Measurements from ENCODE around the gene TLE3.

Gene TLE3

DNA sequence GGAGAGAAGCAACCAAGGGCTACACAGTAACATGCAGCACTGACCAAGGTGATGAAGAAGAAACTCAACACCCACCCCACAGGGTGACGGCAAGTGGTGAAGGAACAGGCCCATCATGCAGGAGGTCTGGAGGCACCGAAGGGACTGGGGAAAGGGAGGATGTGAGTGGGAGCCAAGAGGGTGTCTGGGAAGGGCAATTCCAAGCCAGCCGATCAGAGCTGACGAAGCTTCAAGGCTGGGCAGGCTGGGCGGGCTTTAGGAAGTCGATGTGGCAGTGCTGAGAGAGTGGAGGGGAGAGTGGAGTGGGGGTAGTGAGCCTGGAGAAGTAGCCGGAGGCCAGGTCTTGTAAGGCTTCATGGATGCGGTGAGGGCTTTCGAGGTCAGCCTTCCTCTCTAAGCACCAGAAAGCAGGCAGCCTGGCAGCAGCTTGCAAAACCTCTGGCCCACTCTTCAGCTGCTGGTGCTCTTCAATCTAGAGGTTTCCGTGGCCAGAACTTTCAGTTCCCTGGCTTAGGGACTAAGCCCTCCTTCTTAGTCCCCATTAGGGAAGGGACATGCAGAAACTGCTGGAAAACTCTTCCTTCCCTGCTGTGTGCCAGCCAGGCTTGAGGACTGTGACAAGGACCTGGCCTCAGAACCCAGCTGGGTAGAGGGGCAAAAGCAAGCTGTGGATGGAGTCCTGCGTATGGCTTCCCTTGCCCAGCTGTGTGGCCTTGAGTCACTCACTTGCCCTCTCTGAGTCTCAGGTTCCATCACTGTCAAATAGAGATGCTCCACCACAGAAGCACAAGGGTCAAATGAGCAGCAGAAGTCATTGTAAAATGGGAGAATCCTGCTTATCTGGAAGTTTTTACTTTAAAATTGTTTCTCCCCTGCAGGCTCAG is 72.1 kb downstream of the TLE3 start:
- no peak for DNase-seq

DNA sequence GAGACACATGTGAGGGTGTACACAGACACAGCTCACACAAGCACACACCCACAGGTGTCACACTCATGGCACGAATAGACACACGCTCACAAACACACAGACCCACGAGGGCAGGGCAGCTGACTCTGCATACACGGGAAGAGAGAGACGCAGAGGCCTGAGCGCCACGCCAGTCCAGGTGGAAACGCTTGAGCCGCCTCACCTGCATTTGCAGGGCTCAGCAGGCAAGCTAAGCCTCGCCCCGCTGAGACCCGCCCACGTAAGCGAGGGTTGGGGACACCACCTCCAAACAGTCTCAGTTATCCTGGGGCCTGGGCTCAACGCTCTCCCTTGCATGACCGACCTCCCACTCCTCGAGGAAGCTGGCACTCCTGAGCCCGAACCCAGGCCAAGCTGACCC is 73.2 kb downstream of the TLE3 start:
- DNase-seq = no peak

DNA sequence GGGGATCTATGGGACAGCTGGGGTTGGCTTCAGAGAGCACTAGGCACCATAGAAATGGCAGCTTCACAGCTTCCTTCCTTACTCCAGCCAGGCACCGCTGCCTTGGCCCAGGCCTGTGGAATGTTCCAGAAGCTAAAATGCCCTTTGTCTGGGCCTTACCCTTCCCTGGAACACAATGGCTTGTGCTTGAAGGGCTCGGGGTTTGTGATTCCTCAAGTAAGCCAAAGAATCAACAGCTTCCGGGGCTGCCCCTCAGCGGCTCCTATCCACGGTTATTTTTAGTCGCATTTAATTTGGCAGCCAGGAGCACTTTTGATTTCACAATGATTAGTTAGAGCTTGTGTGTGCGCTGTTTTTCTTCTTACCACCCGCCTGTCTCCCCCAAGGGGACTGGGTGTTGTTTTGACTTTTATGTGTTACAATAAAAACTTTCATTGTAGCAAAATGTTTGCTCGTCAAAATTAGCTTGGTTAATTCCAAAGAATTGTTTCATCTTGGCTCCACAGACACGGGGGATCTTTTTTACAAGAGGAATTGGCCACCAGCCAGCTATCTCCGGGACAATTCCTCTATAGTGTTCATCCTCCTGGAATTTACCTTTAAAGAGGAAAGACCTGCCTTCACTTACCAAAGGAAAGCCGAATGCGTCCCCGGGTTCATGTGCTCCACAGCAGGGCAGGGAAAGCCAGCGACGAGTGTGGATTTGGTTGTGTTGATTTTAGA is 73.8 kb downstream of the TLE3 start:
- no peak for DNase-seq

DNA sequence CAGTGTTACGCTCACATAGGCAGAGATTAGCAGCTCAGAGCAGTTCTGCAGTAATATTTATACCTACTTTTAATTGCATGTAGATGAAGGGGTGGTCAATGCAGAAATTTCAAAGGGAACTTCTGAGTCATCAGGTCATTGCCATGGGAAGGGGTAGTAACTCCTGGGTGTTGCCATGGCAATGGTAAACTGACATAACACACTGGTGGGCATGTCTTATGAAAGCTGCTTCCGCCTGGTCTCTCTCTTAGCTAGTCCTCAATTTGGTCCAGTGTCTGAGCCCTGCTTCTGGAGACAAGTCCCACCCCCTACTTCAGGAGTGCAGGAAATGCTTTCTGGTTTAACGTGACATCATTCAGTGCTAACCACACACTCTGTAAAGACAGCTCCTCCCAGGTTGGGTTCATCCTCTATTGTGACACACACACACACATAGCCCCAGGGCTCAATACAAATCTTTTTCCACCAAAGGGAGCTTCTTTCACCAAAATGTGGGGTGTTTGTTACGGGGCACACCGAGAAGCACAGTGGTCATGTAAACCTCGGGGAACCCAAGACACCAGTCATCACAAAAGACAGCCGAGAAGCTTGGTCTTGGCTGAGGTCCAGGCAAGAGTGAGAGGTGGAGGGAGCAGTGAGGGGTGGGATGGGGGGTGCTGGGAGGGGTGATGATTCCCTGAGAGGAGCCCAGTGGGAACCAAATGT is 74.5 kb downstream of the TLE3 start:
- no peak for DNase-seq

DNA sequence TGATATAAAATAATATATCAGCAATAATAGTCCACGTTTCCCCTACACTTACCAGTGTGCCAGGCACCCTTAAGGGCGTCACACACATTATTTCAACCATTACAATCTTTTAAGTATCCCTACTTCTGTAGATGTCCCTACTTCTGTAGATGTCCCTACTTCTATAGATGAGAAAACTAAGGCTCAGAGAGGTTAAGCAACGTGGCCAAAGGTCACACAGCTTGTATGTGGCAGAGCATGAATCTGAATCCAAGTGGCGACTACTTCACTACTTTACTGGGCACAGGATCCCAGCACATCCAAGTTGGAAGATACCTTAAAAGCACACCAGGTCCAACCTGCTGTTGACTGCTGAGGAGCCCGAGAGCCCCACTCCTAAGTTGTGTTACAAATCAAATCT is 77.5 kb downstream of the TLE3 start:
- no peak for DNase-seq

DNA sequence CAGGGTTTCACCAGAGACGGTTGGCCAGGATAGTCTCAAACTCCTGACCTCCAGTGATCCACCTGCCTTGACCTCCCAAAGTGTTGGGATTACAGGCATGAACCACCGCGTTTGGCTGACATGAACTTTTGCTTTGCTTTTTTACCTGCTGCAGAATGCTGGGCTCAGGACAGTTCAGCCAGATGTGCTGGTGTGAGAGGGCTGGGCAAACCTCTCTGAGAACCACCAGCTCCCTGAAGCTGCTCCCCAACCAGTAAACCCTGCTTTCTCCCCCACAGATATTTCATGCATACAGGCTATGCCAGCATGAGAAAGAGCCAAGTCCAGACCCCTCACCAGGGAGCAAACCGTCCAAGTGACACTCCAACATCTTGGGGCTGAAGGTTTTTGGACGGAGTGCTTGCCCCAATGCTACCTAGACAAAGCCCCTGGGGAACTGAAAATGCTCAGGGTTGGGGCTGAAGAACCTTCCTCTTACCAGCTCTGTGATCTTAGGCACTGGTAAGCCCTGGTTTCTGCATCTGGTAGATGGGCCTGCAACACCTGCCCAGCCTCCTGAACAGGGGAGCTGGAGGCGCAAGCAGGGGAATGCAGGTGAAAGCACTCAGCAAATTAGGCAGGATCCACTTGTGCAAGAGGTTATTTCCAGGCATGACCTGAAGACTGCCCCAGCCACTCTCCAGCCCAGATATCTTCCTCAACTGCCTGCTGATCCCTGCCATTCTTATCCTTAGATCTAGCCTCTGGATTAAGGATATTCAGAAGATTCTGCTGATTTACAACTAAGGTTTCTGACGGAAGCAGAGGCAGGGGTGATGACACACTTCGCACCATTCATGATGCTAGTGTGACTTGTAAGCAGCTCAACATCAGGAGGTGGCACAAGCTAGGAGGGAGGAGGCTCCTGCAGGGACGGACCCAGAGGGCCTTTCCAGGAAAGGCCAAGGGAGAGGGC is 78.8 kb downstream of the TLE3 start:
- DNase-seq = no peak

DNA sequence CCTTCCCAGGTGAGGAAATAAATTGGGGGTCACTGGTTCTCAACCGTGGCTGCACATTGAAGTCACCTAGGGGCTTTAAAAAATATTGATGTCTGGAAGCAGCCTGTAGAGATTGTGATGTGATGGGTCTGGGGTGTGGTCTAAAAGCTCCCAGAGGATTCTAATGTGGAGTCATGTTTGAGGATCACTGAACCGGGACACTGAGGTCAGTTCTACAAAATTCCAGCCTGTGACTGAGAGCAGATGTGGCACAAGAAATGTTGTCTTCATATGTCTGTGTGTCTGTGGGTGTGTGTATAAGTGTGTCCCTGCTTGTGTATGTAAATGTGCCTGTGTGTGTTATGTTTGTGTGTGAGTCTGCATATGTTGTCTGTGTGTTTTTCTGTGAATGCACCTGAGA is 79.9 kb downstream of the TLE3 start:
- no peak for DNase-seq

DNA sequence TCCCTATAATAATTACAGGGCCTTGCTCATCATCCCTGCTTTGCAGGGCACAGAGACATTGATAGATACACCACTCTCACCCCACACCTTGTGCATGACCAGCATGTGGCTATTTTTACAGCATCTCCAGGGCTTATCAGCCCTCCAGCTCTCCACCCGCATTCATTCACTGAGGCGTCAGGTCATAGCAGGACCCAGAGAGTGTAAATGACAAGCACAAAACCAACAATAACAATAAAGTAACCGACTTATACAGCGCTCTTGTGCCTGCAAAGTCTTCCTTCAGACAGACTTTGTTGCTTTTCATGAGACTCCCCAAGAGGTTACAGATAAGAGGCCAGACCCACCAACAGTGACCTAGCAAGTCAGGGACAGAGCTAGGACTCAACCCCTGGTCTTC is 80.7 kb downstream of the TLE3 start:
- DNase-seq = no peak

DNA sequence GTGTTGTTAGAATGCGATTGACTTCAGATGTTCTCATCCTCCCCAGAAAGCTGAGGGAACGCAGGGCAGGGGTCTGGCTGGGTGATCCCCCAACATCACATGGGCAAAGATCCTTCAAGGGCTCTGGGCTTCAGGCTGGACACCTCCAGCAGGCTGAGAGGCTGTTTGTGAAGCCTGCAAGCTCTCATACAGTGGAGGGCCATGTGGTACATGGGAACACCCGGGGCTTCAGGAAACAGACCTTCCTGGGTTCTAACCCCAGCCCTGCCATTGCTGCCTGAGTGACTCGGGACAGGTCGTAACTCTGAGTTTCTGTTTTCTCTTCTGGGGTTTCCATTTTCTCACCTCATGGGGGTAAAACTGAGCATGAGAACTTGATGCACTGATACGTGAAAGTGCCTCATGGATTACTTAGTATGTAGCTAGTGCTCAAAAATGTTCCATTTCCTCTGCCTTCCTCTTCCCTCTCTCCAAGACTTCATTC is 81.2 kb downstream of the TLE3 start:
- no peak for DNase-seq

DNA sequence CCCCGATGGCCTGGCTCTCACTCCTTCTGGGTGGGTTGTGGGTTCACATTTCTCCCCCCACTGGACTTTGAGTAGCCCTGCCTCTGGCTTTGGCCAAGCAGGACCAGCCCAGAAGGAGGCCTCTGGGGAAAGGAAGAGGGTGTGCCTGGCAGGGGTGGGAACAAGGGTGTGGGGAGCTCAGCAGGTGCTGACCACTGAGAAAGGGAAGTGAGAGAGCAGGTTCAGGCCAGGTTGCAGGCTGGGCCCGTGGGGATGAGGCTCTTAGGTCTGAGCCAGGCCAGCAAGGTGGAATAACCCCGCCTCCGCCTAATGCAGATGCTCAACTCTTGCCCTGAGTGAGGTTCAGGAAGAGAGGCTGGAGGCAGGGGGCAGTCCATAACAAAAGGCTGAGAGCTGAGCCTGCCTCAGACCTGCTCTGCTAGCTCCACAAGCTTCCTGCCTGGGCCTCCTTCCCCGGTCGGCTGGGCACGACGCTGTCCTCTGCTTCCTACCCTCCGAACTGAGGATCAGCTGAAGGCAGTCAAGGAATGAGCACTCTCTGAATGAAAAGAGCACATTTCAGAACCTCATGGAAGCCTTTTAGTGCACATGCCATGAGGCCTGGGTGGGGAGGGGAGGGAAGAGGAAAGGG is 82.7 kb downstream of the TLE3 start:
- no peak for DNase-seq

DNA sequence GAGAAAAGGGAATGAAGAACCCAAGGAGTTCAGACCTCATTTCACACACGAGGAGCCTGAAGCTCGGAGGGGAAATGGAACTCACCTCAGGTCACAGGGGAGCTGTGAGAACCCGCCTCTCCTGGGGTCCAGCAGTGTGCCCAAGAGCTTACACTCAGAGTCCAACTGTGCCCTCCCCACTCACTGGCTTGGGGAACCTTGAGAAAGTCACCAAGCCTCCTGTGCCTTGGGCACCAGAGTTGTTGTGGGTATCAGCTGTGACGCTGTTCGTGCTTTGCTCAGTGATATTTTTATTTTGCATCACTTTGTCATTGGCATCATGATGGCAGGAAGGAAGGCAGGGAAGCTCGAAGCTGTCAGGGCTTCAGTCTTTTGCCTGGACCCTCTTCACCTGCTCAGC is 83.4 kb downstream of the TLE3 start:
- no peak for DNase-seq

DNA sequence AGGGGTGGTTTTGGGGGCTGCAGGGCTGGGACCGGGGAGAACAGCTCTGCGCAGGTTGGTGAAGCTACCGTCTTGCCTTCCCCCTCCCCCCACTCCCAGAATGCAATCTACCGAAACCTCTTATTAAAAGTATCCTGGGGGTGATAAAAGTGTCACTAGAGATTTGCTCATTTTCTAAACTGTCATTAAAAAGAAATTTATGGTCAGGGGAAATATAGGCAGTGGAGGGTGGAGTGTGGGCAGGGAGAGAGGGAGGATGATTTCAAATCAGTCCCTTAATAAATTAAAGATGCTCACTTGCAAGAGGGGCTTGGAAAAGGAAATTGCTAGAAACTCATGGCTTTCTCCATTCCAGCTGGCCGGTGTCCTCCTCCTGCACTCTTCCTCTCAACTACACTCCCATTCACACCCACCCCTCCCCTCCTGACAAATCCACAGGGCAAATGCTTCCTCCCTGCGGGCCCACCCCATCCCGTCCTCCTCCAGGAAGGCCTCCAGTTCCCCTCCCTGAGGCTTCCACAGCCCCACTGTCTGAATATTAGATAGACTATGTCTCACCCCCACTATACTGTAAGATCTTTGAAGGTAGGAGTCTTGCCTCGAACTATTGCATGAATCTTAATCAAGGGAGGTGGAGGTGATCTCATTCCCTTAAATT is 83.9 kb downstream of the TLE3 start:
- no peak for DNase-seq

DNA sequence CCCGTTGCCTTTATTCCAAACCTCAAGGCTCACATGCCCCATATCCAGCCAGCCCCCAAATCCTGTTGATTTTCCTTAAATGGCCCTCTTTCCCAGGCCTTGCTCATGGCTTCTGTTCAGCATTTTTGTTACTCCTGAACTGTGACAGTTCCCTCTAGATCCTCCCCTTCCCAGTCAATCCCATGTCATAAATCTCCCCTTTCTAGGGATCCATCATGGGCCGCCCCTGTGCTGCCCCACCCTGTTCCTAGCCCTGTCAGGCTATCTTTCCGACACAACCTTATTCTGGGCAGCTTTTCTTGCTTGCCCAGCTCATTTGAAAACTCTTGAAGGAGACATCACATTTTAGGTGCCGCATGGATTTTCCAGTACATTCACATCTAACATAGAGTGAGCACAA is 84.8 kb downstream of the TLE3 start:
- no peak for DNase-seq

DNA sequence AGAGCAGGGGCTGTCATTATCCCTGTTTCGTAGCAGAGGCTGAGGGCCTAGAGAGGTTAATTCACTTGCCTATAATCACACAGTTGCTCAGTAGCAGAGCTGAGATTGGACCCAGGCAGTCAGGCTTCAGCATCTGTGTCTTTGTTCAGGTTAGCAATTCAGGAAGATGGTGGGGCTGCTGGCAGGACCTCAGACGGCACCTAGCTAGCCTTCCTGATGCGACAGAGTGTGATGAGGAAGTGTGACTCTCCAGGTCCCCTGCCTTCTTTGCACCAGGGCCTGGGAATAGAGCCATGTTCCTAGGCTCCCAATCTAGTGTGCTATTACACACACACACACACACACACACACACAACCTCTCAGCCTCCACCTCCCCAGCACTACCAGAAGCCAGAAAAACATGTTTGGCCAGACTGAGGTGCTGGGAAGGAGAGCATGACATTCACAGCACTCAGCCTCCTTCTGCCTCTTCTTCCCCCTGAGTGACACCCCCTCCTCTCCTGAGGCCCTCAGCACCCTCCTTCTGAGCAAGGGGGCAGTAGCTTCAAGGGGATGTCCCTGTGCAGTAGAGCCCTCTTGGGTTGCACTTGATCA is 88.9 kb downstream of the TLE3 start:
- no peak for DNase-seq

DNA sequence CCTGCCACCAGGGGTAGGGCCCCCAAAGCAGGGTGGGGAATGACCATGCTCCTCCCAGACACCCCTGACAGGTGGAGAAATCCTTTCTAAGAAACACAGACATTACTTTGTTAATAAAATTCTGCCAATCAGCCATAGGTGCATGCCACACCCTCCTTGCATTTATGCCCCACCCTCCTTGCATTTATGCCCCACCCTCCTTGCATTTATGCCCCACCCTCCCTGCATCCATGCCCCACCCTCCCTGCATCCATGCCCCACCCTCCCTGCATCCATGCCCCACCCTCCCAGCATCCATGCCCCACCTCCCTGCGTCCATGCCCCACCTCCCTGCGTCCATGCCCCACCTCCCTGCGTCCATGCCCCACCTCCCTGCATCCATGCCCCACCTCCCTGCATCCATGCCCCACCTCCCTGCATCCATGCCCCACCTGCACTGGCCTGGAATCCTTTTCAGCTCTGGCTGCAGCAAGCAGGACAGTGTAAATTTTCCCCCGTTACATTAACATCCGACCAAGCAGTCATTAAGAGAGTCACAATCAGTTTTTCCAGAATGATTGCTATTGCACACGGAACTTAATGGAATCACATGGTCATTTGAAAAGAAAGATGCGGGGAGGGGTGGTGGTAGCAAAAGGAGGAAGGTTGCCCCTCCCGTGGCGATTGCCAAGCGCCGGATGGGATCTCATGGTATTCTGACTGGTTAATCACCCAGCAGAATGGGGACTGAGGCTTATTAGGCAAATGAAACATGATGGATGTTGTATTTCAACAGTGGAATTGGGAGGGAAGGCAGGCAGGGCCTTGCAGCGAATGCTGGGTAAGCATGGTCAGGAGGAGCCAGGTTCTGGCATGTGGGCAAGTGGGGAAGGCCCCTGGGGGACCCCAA is 91.2 kb downstream of the TLE3 start:
- no peak for DNase-seq

DNA sequence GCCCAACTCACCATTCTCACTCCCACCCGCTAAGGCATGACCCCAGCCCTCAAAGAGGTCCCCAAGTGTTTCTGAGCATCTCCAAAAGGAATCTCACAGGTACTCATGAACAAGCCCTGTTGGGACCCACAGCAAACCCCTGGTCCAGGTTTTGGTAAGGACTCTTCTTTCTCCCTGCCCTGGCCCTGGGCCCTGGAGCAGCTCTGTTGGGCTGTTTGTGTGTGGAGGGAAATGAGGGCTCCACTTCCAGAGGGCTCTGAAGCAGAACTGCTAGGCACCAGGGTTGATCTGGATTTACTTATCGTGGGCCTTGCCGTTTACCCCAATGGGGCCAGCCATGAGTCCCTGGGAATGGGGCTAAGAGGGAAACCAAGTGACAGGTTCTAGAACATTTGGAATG is 92.9 kb downstream of the TLE3 start:
- no peak for DNase-seq

DNA sequence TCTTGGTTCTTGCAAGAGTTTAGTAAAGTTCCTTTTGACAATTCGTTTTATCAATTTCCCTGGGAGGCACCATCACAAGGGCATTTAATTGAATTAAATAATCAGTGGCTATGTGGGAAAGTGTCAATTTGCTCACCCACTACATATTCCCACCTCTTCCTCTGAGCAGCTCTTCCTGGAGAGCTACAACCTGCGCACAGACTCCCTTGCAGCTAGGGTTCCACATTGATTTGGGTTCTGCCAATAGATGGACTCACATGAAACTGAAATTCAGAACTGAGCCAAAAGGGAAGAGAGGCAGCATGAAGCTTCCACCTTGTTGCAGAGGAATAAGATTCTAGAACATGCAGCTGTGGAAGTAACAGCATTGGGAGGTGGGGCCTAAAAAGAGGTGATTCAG is 94.8 kb downstream of the TLE3 start:
- DNase-seq = no peak

DNA sequence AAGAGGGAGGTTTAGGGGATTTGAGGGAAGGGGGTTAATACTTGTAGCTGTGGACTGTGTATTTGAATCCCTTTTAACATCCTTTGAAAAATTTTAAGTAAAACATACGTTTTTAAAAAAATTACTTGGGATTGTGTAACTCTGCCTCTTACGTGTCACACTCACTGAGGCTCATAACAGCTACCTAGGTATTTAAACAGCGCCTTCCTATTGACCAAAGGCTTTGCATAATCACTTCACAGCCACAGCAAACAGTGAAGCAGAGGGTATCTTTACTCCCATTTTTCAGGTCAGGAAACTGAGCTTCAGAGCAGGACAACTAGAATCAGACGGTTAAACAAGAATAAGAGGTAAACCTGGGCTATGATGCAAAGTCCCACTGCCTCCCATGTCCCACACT is 95.9 kb downstream of the TLE3 start:
- no peak for DNase-seq

DNA sequence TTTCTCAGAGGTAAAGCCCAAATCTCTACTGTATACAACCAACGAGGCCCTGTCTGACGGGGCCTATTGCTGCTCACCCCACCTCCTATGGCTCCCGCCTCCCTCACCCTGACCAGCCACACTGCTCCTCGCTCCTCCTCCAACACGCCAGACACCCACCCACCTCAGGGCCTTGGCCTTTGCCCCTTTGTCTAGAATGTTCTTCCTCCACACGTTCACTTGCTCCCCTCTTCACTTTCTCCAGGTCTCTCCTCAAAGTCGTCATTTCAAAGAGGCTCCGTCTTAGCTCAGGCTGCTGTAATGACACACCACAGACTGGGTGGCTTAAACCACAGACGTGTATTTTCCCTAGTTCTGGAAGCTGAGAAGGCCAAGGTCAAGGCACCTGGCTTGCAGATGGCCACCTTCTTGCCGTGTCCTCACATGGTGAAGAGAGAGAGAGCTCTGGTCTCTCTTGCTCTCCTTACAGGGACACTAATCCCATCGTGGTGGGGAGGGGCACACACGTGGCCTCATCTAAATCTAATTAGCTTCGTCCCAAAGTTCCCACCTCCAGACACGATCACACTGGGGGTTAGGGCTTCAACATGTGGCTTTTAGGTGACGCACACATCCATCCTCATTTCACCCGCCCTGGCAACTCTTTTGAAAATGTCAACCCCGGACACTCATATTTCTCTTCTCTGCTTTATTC is 98.2 kb downstream of the TLE3 start:
- DNase-seq = no peak

Measured in stimulated activated CD4-positive, alpha-beta T cell treated with anti-CD3 and anti-CD28 coated beads, Interleukin-12 subunit alpha, Interleukin-12 subunit beta, amount 100 ng/mL, for 4 hours (primary cell).